MM.1S (cell line): ENCODE results near the gene MS4A18.

Experiments used
- DNase-seq: peaks from one replicate; pipeline ENCODE4 v3.0.0-alpha.2; 2015
- H2AFZ ChIP-seq: fragments of 300-600 bp; sonication (generic); 2 replicates; pipeline ENCODE4 v1.6.0; 2016; ENCODE audit warnings: antibody characterized with exemption, low read length
- H3F3A ChIP-seq: fragments of 300-600 bp; sonication (generic); 2 replicates; pipeline ENCODE4 v1.6.1; 2016; ENCODE audit warnings: mild to moderate bottlenecking, antibody characterized with exemption, low read length, moderate library complexity, mixed read lengths; ENCODE audit not compliant: insufficient read depth
- H3K27ac ChIP-seq: fragments of 300-600 bp; sonication (generic); 2 replicates; pipeline ENCODE4 v1.5.1; 2016; ENCODE audit warnings: mild to moderate bottlenecking, low read length
- H3K27me3 ChIP-seq: fragments of 300-600 bp; sonication (generic); replicated peaks from 2 replicates; pipeline ENCODE4 v1.6.0; 2016; ENCODE audit warnings: low read length; ENCODE audit not compliant: insufficient read depth
- H3K36me3 ChIP-seq: fragments of 300-600 bp; sonication (generic); replicated peaks from 2 replicates; pipeline ENCODE4 v1.6.1; 2016; ENCODE audit warnings: mild to moderate bottlenecking, low read length, mixed read lengths; ENCODE audit not compliant: insufficient read depth
- H3K4me1 ChIP-seq: fragments of 300-600 bp; sonication (generic); 2 replicates; pipeline ENCODE4 v1.6.1; 2016; ENCODE audit warnings: low read length, mixed read lengths
- H3K4me2 ChIP-seq: fragments of 300-600 bp; sonication (generic); 2 replicates; pipeline ENCODE4 v1.6.0; 2016; ENCODE audit warnings: low read depth, low read length
- H3K4me3 ChIP-seq: fragments of 300-600 bp; sonication (generic); 2 replicates; pipeline ENCODE4 v1.5.1; 2016; ENCODE audit warnings: low read length, mixed read lengths
- H3K79me2 ChIP-seq: fragments of 300-600 bp; sonication (generic); 2 replicates; pipeline ENCODE4 v1.6.1; 2016; ENCODE audit warnings: mixed run types, low read length, mixed read lengths
- H3K9ac ChIP-seq: fragments of 300-600 bp; sonication (generic); 2 replicates; pipeline ENCODE4 v1.6.1; 2016; ENCODE audit warnings: low read length, mixed read lengths
- H3K9me2 ChIP-seq: fragments of 300-600 bp; sonication (generic); replicated peaks from 2 replicates; pipeline ENCODE4 v1.6.1; 2016; ENCODE audit warnings: mild to moderate bottlenecking, low read length, mixed read lengths; ENCODE audit not compliant: insufficient read depth
- H3K9me3 ChIP-seq: fragments of 300-600 bp; sonication (generic); replicated peaks from 2 replicates; pipeline ENCODE4 v1.6.1; 2016; ENCODE audit warnings: mild to moderate bottlenecking, low read length, mixed read lengths; ENCODE audit not compliant: insufficient read depth
- H4K20me1 ChIP-seq: fragments of 300-600 bp; sonication (generic); 2 replicates; pipeline ENCODE4 v1.6.1; 2016; ENCODE audit warnings: mild to moderate bottlenecking, low read length, moderate library complexity, mixed read lengths; ENCODE audit not compliant: insufficient read depth
- EZH2 ChIP-seq: fragments of 300-600 bp; sonication (generic); optimal IDR thresholded peaks from 2 replicates; pipeline ENCODE3; 2017; ENCODE audit warnings: low read depth, mild to moderate bottlenecking, antibody characterized with exemption, low read length, mixed read lengths
- EZH2phosphoT487 ChIP-seq: fragments of 300-600 bp; sonication (generic); IDR thresholded peaks from 2 replicates; pipeline ENCODE4 v1.6.1; 2018; ENCODE audit warnings: antibody characterized with exemption, low read length
- TF ChIP-seq, protein P1 (sequence below): fragments of 300-600 bp; sonication (generic); IDR thresholded peaks from 2 replicates; pipeline ENCODE4 v1.5.1; 2016; ENCODE audit warnings: antibody characterized with exemption, low read length, mixed read lengths

MS4A18 gene

DNA sequence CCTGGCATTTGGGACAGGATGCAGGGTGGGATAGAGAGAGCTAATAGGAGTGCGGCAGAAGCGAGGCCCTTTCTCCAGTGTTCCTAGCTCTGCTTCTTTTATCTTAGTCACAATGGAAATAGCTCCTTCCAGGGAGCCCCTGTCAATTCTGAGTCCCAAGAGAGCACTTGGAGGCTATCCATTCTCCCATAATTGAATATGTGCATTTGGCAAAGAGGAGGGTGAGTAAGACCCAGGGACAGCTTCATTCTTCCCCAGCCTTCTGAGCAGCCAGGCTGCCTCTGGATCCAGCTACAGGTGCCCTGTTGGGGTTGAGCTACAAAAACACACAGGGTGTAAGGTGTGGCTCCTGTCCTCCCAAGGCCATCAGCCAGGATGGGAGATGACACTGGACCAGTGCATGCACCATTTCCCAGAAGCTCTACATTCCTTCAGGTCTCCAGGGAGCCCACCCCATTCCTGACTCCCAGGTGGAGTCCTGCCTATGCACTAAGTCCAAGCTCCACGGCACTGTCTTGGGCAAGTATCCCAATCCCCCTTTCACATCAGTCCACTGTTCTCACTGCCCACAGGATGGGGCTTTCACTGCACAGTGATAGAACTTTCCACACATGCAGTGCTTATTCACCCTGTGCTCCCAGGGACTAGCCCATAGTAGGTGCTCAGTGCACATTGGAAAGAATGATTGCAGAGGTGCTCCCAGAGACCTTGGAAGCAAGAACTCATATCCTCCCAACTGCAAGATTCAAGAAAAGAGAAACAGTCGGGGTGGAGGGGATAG, 66.8 kb downstream of the MS4A18 start:
- no peak overlapping the region for H2AFZ ChIP-seq
- no peaks in the 10 kb centered on the region for H3K79me2 ChIP-seq
- no peak overlapping the region for H3K27ac ChIP-seq
- no peaks in the 10 kb centered on the region for H3K4me1 ChIP-seq
- H3K9me3 ChIP-seq, result no peaks in the 10 kb centered on the region
- no peak overlapping the region for H3K9ac ChIP-seq
- H3K4me2 ChIP-seq, result no peak overlapping the region
- TF ChIP-seq EZH2phosphoT487 (no peak), EZH2 (no peak)
- TF ChIP-seq, protein P1, sequence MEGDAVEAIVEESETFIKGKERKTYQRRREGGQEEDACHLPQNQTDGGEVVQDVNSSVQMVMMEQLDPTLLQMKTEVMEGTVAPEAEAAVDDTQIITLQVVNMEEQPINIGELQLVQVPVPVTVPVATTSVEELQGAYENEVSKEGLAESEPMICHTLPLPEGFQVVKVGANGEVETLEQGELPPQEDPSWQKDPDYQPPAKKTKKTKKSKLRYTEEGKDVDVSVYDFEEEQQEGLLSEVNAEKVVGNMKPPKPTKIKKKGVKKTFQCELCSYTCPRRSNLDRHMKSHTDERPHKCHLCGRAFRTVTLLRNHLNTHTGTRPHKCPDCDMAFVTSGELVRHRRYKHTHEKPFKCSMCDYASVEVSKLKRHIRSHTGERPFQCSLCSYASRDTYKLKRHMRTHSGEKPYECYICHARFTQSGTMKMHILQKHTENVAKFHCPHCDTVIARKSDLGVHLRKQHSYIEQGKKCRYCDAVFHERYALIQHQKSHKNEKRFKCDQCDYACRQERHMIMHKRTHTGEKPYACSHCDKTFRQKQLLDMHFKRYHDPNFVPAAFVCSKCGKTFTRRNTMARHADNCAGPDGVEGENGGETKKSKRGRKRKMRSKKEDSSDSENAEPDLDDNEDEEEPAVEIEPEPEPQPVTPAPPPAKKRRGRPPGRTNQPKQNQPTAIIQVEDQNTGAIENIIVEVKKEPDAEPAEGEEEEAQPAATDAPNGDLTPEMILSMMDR, result no peak
- no peak overlapping the region for H3K4me3 ChIP-seq
- H3K27me3 ChIP-seq, result no peaks in the 10 kb centered on the region
- no peaks in the 10 kb centered on the region for H3K9me2 ChIP-seq
- no peaks in the 10 kb centered on the region for H3F3A ChIP-seq
- no peak for DNase-seq
- no peaks in the 10 kb centered on the region for H4K20me1 ChIP-seq
- no peaks in the 10 kb centered on the region for H3K36me3 ChIP-seq

DNA sequence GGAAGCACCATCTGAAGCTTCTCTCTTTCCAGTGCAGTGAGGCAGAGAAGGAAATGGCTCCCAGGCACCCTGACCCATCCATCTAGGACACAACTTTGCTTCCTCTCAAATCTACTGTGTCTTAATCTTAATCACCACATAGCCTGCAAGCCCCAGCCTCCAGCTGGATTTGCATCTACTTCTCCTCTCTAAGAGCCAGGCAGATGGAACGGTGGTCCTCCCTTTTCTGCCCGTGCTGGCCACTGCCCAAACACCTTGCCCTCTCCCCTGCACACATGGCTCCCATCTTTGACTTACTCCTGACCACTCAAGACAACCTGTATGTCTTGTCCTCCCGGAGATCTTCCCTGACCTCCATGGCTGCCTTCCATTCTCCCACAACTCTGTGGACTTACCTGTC, 68.0 kb downstream of the MS4A18 start:
- no peaks in the 10 kb centered on the region for H3K4me1 ChIP-seq
- H3K4me3 ChIP-seq, result no peak overlapping the region
- no peaks in the 10 kb centered on the region for H3K79me2 ChIP-seq
- TF ChIP-seq EZH2 (no peak), EZH2phosphoT487 (no peak)
- TF ChIP-seq, protein P1, result no peak
- H3K9me3 ChIP-seq, result no peaks in the 10 kb centered on the region
- H3K4me2 ChIP-seq, result no peak overlapping the region
- no peaks in the 10 kb centered on the region for H4K20me1 ChIP-seq
- no peaks in the 10 kb centered on the region for H3K36me3 ChIP-seq
- no peaks in the 10 kb centered on the region for H3F3A ChIP-seq
- no peaks in the 10 kb centered on the region for H3K9me2 ChIP-seq
- DNase-seq, result no peak
- H3K9ac ChIP-seq, result no peak overlapping the region
- H2AFZ ChIP-seq, result no peak overlapping the region
- no peaks in the 10 kb centered on the region for H3K27me3 ChIP-seq
- H3K27ac ChIP-seq, result no peak overlapping the region
